Measurements from ENCODE around the gene RPL13A. TPM values are rescaled to one million over a fixed set of nuclear protein-coding genes. Genes with fewer than 3 reads are reported as not detected.

RPL13A gene
- total RNA-seq, 1 donor from 2014 or later = 2,617 TPM

DNA sequence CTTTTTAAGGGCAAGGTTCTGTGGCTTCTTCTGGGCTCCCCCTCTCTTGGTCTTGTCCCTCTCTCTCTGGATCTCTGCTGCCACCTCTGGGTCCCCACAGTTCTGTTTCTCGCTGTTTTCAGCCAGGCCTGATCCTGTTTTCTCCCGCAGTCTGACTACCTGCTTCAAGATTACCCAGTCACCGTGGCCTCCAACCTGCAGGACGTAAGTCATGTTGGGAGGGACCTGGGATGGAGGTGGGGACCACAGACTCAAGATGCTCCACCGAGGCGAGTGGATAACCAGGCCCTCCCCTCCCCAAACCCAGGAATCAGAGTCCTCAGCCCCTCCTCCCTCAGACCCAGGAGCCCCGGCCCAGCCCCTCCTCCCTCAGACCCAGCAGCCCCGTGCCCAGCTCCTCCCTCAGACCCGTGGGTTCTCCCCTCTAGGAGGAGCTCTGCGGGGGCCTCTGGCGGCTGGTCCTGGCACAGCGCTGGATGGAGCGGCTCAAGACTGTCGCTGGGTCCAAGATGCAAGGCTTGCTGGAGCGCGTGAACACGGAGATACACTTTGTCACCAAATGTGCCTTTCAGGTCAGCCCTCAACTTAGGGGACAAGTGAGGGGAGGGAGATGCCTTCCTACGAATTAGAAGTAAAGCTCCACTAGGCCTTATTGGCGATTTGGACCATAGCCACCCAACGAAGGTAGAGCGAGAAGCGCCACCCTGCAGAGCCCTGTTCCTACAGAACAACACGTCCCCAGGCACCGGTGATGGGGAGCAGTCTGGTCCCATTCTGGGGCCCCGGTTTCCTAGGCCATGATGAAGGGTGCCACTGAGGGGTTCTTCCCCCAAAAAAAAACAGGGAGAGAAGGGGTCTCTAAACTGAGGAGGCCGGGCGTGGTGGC is 11.2 kb upstream of the RPL13A start:
- no peaks in the 10 kb centered on the region for H3K9me3 Mint-ChIP-seq (ENCODE audit: unreplicated experiment)
- no peak for DNase-seq (ENCODE audit: extremely low spot score, unreplicated experiment)
- TF ChIP-seq, protein P1, sequence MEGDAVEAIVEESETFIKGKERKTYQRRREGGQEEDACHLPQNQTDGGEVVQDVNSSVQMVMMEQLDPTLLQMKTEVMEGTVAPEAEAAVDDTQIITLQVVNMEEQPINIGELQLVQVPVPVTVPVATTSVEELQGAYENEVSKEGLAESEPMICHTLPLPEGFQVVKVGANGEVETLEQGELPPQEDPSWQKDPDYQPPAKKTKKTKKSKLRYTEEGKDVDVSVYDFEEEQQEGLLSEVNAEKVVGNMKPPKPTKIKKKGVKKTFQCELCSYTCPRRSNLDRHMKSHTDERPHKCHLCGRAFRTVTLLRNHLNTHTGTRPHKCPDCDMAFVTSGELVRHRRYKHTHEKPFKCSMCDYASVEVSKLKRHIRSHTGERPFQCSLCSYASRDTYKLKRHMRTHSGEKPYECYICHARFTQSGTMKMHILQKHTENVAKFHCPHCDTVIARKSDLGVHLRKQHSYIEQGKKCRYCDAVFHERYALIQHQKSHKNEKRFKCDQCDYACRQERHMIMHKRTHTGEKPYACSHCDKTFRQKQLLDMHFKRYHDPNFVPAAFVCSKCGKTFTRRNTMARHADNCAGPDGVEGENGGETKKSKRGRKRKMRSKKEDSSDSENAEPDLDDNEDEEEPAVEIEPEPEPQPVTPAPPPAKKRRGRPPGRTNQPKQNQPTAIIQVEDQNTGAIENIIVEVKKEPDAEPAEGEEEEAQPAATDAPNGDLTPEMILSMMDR (IDR thresholded peaks at IDR 0.05) = peak; percentile 64
- H3K4me3 Mint-ChIP-seq (ENCODE audit: unreplicated experiment) = peak overlapping the region; percentile 14
- peaks cover 21% of the 10 kb centered on the region for H3K4me1 Mint-ChIP-seq (ENCODE audit: unreplicated experiment)
- peaks cover 5% of the 10 kb centered on the region for H3K36me3 Mint-ChIP-seq (ENCODE audit: unreplicated experiment)
- no peaks in the 10 kb centered on the region for H3K27me3 Mint-ChIP-seq (ENCODE audit: unreplicated experiment)
- H3K27ac Mint-ChIP-seq (ENCODE audit: unreplicated experiment) = no peak overlapping the region

DNA sequence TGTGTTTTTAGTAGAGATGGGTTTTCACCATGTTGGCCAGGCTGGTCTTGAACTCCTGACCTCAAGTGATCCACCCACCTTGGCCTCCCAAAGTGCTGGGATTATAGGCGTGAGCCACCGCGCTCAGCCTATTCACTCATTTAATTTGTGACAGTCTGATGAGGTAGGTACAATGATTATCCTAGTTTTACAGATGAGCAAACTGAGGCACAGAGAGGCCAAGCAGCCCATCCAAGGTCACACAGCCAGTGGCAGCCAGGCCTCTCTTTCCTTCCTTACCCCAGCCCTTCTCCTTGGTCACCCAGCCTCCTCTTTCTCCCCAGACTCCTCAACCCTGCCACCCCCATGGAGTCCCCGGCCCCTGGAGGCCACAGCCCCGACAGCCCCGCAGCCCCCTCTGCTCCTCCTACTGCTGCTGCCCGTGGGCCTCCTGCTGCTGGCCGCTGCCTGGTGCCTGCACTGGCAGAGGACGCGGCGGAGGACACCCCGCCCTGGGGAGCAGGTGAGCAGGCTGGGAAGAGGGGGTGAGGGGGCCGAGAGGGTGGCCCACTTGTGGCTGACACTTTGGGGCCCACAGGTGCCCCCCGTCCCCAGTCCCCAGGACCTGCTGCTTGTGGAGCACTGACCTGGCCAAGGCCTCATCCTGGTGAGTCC is 7.3 kb upstream of the RPL13A start:
- no peak overlapping the region for H3K4me3 Mint-ChIP-seq (ENCODE audit: unreplicated experiment)
- peaks cover 5% of the 10 kb centered on the region for H3K36me3 Mint-ChIP-seq (ENCODE audit: unreplicated experiment)
- no peaks in the 10 kb centered on the region for H3K9me3 Mint-ChIP-seq (ENCODE audit: unreplicated experiment)
- TF ChIP-seq, protein P1 (IDR thresholded peaks at IDR 0.05) = no peak
- H3K4me1 Mint-ChIP-seq (ENCODE audit: unreplicated experiment) = peaks cover 9% of the 10 kb centered on the region
- no peak overlapping the region for H3K27ac Mint-ChIP-seq (ENCODE audit: unreplicated experiment)
- no peak for DNase-seq (ENCODE audit: extremely low spot score, unreplicated experiment)
- no peaks in the 10 kb centered on the region for H3K27me3 Mint-ChIP-seq (ENCODE audit: unreplicated experiment)

DNA sequence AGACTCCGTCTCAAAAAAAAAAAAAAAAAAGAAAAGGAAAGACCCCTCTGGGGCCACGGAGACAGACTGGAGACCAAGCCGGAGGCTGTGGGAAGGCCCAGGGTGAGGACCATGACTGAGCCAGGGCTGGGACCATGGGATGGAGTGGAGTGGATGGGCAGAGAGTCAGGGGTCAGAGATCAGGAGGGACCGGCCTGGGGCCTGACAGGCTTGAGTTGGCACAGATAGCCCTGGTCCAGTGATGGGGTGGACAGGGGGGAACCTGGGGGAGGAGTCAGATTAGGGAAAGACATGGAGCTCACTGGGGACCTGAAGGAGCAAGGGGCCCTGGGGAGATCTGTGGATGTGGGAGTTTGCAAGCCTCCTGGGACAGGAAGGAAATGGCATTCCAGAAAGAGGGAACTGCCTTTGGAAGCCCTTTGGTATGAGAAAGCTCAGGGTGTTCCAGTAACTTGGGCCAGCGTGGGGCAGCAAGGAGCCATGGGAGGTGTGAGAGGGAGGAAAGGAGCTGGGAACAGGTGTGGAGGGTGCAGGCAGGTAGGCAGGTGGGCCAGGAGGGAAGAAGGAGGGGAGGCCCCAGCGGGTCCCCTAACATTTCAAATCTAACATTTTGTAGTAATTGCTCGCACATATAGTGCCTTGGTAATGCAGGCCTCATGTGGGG is 6.3 kb upstream of the RPL13A start:
- H3K27ac Mint-ChIP-seq (ENCODE audit: unreplicated experiment) = no peak overlapping the region
- no peak for DNase-seq (ENCODE audit: extremely low spot score, unreplicated experiment)
- H3K9me3 Mint-ChIP-seq (ENCODE audit: unreplicated experiment) = no peaks in the 10 kb centered on the region
- H3K4me3 Mint-ChIP-seq (ENCODE audit: unreplicated experiment) = no peak overlapping the region
- H3K36me3 Mint-ChIP-seq (ENCODE audit: unreplicated experiment) = peaks cover 5% of the 10 kb centered on the region
- H3K27me3 Mint-ChIP-seq (ENCODE audit: unreplicated experiment) = no peaks in the 10 kb centered on the region
- peaks cover 5% of the 10 kb centered on the region for H3K4me1 Mint-ChIP-seq (ENCODE audit: unreplicated experiment)
- TF ChIP-seq, protein P1 (IDR thresholded peaks at IDR 0.05) = no peak

DNA sequence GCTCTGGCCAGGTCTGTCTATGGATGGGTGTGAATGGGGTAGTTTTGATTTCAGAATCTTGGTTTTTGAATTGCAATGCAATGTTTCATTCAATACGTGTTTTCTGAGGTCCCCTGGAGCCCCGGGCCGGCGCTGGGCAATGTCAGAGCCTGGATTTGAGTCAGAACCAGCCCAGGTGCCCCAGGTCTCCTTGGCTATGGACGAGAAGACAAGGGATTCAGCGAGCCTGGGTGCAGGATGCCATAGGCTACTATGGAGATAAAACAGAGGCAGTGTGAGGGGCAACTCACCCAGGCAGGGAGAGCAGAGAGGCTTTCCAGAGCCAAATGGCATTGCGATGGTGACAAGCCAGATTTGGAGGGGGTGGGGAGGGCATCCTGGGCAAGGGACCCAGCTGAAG is 1.2 kb upstream of the RPL13A start:
- H3K36me3 Mint-ChIP-seq (ENCODE audit: unreplicated experiment) = peaks cover 26% of the 10 kb centered on the region
- no peaks in the 10 kb centered on the region for H3K9me3 Mint-ChIP-seq (ENCODE audit: unreplicated experiment)
- H3K27ac Mint-ChIP-seq (ENCODE audit: unreplicated experiment) = peak overlapping the region; percentile 50
- TF ChIP-seq, protein P1 (IDR thresholded peaks at IDR 0.05) = no peak
- no peak for DNase-seq (ENCODE audit: extremely low spot score, unreplicated experiment)
- no peaks in the 10 kb centered on the region for H3K27me3 Mint-ChIP-seq (ENCODE audit: unreplicated experiment)
- H3K4me1 Mint-ChIP-seq (ENCODE audit: unreplicated experiment) = peaks cover 21% of the 10 kb centered on the region
- no peak overlapping the region for H3K4me3 Mint-ChIP-seq (ENCODE audit: unreplicated experiment)
